Stimulated activated CD8-positive, alpha-beta memory T cell treated with anti-CD3 and anti-CD28 coated beads, Interleukin-4, amount 100 ng/mL, for 48 hours (primary cell): ENCODE data around the gene VPS41.
"Not testable (repeated sequence)": the region's sequence is repeated elsewhere in the genome, so short reads cannot be mapped to it uniquely, and the experiment has no call there.

ENCODE experiments used
- DNase-seq: peaks from one replicate; pipeline ENCODE4 v3.0.0-alpha.2; 2020

The VPS41 gene

DNA sequence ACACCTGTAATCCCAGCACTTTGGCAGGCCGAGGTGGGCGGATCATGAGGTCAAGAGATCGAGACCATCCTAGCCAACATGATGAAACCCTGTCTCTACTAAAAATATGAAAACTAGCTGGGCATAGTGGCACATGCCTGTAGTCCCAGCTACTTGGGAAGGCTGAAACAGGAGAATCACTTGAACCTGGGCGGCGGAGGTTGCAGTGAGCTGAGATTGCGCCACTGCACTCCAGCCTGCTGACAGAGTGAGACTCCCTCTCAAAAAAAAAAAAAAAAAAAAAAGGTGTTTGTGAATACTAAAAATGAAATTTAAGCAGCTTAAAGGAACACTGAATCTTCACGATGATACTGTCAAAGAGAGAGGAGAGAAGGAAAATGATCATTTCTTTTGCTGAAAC lies 54.0 kb downstream of the VPS41 start:
- not testable (repeated sequence) for DNase-seq

DNA sequence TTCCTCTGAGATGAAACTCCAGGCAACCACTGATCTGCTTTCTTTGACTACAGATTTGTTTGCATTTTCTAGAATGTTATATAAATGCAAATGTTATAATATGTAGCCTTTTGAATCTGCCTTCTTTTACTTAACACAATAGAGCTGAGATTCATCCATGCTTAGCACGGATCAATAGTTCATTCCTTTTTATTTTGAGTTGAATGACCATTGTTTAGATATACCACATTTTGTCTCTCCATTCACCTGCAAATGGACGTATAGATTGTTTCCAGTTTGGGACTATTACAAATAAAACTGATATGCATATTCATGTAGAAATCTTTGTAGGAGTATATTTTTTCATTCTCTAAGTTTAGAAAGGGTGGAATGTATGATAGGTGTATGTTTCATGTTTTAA lies 57.7 kb downstream of the VPS41 start:
- DNase-seq, result no peak

DNA sequence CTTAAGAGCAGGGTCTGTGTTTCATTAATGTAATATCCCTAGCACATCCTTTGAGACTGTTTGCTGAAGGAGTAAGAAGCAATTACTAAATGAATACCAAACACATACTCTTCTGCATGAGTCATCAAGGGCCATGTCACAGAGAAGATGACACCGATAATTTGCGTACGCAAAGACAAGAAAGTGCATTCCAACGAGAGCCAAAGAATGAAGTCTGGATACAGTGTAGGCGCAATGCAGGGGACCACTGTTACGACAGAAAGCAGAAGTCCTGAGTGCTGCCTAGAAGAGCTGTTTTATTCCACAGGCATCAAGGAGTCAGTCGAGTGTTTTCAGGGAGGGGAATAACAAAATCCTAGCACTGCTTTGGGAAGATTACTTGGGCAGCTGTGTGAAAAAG lies 62.7 kb downstream of the VPS41 start:
- no peak for DNase-seq

DNA sequence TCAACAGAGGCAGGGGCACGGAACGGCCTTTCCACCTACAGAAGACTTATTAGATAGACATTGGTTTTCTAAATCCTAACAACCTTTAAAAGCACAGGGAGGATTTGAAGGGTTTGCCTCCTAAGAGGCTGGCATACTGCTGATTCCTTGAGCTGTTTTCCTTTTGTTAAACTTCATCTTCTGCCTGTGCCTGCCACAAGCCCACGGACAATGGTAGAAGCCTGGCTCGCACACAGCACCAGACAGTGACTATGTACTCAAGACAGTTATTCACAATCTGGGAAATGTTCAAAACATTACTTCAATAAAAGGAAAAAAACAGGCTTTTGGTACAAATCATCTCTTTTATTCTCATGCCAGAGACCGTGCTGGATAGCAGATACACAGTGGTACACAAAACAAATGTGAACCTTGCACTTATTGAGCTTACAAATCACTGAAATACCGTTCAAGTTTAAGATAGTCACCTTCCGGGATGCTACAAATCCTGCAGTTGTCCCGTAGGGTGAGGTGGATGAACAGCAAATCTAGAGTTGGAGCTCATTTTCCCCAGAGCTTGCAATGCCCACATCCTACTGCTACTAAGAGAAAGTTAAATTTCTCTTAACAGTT lies 63.9 kb downstream of the VPS41 start:
- DNase-seq, result no peak

DNA sequence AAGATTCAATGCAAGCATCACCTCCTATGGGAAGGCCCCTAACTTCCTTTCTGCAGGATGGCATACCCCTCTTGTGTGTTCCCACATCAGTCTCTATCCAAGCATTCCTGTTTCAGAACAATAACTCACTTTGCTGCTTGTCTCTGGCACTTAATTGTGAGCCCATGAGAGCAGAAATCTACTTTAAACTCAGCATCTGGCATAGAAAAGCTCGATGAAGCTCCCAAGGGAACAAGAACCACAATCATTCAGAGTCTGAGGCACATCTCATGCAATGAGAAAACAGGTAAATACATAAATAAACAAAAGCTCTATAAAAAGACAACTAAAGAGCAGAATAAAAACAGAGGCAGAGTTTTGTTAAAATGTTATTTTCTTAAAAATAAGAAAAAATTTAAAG lies 66.2 kb downstream of the VPS41 start:
- no peak for DNase-seq

DNA sequence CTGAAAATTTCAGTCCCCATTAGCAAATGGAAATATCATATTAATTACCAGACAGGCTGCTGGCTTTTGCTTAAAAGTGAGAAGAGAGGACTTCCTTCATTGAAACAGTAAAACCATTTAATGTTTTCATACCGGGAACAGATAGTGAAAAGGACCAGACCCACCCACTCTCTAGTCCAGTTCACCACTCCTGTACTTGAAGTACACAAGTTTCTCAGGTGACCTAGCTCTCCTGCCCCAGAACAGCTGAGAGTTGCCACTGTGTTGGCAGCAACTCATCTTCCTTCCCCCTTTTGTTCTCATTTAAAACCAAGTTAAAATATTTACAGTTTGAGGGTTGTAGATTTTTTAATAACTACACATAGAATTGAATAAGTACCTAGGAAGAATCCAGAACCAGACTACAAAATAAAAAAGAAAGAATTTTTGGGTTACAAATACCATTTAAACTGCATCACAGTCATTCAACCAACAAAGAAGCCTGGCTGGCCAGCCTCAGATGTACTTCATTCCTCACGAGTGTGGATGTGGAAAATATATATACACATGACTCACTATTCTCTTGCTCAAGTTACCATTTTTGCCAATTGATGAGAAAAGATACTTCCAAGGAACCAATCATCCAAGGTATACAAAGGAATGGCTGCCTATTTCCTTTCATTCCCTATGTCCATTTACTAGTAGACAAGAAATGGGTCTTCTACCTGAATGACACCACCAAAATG lies 68.1 kb downstream of the VPS41 start:
- DNase-seq, result no peak

DNA sequence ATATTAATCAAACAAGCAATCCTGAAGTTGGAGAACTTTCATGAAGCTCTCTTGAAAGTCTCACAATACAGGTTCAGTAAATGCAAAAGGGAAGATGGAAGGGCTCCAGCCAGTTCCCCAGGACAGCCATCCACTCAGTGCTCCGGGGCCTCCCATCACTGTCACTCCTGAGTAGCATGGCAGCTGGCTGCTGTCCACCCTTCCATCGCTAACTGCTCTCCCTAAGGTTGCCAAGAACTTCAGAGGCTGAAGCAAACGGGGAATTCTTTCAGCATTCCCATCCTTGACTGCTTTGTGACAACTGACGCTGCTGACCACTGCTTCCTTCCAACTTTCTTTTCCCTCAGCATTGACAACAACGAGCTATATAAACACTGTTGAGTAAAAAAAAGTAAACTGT lies 69.1 kb downstream of the VPS41 start:
- DNase-seq, result no peak

DNA sequence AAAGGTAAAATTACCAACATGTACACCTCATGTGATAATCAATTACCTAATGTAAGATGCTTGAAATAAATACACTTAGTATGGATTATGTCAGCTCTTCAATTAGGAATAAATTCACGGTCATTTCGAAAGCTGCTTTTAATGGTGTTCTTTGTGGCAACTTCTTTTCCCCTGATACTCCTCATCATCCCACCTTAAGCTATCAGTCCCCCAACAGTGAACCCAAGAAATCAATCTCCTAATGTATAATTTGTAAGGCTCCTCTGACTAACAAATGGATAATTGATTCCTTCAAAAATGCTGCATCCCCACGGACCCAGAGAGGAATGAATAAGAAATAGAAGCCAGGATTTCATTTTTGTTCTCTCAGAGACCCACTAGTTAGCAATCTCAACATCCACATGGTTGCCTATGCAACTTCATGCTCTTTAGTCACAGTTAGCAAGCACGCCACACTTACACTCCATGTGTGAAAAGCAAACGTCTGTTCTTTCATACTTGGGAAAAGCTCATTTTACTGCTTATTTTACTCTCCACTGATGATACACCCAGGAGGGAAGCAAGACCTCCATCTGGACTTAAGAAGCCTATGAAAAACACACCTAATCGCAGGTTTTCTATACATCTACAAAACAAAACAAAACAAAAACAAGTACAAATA lies 70.1 kb downstream of the VPS41 start:
- DNase-seq, result no peak

DNA sequence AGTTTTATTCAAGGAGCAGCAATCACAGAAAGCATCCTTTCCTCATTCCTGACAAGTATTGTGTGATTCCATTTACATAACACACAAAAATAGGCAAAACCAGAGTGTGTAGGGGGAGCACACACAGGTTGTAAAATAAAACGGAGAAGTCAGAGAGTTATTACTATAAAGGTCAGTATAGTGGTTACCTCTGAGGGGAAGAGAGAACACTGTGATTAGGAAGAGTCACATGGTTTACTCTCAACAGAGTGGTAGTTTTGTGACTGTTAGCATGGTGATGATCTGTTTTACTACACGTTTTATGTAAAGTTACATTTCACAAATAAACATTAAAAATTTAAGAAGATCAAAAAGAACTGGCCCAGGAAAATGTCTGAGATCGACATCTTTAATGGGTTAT lies 74.6 kb downstream of the VPS41 start:
- DNase-seq, result no peak

DNA sequence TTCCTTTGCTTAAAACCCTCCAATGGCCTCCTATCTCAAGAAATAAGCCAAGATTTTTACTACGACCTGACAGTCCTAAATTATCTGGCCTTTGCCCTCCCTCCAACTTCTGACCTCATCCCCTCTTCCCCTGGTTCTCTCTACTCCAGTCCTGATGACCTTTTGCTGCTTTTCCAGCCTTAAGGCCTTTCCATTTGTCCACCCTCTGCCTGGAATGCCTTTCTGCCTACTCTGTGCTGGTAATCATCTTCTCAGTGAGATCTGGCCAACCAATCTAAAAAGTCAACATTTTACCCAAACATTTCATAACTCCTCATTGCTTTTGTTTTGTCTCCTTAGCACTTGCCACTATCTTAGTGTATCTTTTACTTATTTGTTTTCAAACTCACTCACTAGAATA lies 75.7 kb downstream of the VPS41 start:
- no peak for DNase-seq

DNA sequence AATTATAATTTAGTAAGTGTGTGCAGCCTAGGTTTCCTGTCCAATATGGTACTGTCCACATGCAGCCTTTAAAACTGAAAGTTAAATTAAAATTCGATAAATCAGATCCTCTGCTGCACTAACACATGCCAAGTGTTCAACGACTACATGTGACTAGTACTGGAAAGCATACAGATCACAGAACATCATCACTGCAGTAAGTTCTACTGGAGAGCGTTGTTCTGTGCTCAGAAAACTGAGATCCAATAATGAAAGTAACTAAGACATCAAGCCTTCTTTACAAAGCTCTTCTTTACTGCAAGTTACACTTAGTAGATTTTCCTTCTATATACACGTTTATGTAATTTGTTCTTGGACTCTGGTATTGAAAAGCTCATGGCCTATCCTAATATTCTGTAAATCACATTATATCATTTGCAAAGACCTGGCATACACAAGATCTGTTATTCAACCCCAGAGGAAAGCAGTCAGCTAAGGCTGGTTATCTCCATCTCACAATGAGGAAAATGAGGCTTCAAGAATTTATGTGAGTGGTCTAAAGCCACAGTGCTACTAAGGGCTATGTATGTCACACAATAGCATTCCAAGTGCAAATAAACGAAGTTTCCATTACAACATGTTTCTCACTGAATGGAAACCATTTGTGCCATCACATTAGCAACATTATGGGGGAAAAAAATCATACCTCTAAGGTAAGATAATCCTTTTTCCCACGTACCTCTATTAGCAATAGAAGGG lies 77.6 kb downstream of the VPS41 start:
- DNase-seq, result no peak

DNA sequence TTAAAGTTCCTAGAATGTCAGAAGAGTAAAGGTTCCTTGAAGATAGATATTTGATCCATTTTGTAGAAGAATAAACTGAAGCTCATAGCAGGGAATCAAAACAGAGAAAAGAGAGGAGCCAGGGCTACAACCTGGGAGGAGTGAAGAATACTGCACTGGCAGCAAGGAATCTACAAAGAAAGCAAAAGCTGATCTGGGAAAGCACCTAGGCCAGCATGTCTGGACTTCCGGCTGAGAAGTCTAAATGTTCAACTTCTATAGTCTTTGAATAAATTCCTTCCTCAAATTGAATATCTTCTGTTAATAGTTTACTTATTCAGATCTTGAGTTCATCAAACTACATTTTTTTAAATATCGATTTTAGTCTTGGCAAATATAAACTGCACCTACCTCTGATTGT lies 78.2 kb downstream of the VPS41 start:
- no peak for DNase-seq

DNA sequence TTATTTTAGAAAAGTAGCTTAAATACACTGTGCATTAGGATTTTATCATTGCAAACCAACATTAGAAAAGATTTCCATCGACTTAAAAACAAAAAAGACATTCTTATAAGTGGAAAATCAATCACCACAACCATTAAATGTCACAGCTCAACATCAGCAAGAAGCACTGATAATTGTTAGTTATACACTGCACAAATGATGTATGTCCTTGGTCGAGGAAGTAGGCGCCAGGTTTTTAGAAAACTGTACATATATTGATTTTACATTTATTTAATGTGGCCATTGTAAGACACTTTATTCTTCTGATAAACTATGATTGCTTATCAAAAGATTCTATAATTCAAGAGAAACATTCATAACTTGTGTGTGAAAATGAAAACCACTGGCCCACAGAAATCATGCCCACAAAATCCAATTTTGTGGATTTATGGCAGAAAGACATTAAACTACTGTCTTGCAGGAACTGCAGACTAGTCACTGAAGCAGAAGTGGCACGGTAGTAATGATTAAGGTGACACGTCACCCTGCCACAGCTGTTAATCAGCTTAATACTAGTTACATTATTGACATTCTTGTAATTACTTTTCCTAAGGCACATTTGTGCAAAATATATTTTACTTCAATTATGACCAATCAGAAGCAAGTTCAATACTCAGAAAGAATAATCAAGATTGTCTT lies 79.4 kb downstream of the VPS41 start:
- DNase-seq, result no peak

DNA sequence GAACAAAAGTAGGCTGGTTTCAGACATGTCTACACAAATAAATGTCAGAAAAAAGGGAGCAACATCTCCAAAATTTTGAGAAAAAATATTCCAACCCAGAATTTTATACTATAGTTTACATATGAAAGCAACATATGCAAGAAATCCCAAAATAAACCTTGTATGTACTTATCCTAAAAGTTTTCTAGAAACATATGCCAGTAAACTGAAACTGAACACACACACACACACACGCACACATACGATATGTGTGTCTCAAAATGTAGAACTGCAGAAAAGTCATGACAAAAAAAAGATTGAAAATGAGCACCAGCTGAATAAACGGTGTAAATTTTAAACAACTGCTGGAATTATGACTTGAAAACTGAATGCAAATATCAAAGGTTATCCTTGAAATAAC lies 81.0 kb downstream of the VPS41 start:
- no peak for DNase-seq

DNA sequence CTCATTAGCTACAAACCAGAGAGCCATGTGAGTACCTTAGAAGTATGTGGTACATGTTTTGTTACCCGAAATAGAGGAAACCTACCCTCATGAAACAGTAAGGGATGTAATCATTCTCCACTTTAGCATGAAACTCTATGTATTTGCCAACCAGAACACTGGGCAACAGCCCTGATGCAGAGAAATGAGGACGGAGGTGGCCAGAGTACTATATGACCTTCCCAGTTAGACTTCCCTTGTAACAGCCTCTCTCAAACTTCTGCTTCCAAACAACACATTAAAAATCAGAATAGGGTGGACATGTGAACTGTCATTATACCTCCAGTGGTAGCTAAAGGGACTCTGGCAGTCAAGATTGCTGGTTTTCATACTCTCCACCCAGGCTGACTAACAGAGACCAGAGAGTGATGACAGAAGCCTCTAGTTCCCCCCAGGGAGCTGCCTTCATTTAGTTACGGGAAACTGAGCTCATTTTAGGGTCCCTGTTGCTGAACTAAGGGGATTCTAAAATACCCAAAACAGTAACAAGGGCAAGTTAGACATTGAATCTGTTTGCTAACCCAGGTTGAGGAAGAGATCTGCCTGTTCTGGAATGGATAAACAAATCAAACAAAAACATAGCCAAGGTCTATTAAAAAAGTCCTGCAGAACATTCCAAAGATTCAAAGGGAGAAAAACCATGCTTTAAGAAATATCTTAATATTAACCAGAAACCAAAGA lies 83.1 kb downstream of the VPS41 start:
- no peak for DNase-seq

DNA sequence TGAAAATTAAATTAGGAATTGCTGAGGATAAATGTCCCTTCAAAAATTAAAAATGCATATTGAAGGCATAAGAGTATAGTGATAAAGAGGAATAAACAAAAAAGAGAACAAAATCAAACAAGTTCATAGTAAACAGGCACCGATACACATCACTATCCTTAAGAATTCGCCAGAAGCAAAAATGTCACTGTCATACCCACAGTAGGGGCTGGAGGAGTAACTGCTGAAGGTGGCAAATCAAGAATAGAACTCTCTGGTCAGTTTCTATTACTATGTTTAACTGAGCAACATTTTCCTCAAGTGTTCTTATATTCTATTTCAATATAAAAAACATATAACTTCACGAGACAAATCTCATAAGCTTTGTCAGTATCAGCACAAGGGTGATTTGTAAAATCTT lies 84.0 kb downstream of the VPS41 start:
- DNase-seq, result no peak

DNA sequence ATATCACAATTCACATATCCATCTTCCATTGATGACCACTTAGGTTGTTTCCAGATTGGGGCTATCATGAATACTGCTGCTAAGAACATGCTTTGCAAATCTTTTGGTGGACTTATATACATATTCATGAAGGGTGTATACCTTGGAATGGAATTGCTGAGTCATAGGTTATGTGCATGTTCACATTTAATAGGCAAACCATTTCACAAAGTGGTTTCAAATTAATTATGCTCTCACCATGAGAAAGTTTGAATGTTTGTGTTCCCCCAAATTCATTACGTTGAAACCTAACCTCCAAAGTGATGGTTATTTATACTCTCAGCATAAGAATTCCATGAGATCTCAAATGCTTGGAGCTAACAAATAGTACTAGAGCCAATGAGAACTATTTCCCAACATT lies 86.4 kb downstream of the VPS41 start:
- DNase-seq, result no peak

DNA sequence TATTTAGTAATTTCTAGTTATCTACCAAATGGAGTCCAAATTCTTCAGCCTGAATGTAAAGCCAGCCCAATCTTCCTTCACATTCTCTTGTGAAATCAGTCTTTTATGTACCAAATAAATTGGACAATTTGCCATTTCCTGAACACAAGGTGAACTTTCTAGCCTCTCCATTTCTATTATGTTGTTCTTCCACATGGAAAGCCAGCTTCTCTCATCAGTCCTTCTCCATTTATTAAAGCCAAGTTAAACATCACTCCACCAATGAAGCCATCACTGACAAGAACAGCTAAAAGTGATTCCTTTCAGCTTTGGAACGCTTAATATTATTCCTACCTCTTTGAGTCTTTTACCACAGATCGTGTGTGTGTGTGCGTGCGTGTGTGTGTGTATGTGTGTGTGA lies 88.4 kb downstream of the VPS41 start:
- DNase-seq, result no peak

DNA sequence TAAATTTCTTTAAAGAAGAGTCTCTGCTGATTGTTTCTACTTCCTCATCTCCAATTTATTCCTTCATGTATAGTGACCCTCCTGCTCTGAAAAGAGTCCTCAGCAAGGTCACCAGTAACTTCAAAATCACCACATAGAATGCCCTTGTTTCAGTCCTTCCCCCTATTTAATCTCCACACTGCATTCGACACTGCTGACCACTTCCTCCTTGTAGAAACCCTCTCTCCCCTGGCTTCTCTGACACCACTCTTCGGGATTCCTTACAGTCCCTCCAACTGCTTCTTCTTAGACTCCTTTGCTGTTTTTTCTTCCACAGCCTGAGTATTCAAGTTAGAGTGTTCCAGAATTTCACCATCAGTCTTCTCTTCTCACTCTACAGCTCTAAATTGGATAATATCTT lies 89.5 kb downstream of the VPS41 start:
- DNase-seq, result no peak

DNA sequence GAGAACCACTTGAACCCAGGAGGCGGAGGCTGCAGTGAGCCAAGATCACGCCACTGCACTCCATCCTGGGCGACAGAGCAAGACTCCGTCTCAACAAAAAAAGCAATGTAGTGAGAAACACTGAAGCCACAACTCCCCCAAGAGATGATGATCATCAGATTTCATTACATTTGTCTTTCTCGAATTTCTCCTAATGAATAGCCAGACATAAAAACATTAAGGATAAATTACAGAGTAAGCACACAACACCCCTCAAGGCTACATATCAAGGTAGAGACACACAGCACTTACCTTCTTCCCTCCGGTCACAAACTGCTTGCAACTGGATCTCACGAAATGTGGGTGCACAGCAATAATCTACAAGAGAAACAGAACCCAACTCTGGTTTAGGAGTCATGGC lies 91.5 kb downstream of the VPS41 start:
- no peak for DNase-seq

DNA sequence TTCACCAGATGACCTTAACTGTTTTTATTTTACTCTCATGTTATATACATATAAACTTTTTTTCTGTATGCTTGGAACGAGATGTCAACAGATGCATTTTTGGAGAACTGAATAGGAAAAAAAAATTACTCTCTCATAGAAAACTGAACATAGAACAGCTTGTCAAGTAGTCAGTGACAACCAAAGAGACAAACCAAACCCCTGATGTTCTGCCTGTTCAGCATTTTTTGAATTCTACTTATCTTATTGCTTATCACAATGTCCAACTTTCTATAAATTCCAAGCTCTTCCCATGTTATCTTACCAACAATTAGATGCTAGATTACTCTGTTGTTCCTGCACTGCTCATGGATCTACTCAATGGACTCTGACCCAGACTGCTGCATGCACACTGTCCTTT lies 95.2 kb downstream of the VPS41 start:
- DNase-seq, result no peak

DNA sequence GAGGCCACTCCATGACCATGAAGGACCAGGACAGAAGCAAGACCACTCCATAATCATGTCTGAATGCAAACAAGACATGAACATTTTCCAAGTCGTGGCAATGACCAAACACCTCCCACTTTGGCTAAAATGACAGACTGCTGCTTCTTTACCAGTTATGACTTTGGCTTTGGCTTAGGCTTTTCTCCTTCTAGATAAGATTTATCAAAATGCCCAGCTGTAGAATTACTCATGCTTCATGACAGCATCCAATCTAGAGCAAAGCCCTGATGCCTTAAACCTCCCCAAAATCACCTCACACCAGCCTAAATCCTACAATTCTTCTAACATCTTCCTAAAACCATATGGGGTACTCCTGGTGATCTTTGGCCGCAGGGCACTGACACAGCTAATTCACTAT lies 102.1 kb downstream of the VPS41 start:
- DNase-seq, result no peak

DNA sequence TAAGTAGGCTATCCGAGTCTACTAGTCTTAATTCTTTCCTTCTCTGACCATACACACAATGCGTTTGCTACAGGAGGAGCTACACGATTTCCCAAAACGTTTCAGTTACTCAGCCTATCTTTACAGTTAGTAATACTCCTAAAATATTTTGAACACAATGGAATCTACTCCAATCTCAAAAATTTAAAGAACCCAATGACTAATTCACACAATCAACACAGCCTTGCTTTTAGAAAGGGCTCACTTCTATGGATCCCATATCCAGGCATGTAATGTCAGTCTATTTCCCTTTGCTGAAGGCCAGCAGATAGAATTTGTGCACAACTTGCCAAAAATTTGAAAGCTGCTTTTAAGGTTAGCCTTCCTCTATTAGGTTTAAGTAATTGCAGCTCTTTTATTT lies 107.2 kb downstream of the VPS41 start:
- DNase-seq, result no peak
